Breast epithelium (tissue), 3 donors: ENCODE data around the gene PTPRN2.

ENCODE experiments used
- POLR2AphosphoS5 ChIP-seq, 3 donors: sonication (generic); formaldehyde crosslinking; IDR thresholded peaks; one replicate each; pipeline ENCODE4 v1.6.1; 2017; ENCODE audit warnings: antibody characterized with exemption in 3 of 3
- TF ChIP-seq, protein P1 (sequence below), 3 donors: fragments of 450-650 bp; IDR thresholded peaks; one replicate each; pipeline ENCODE4 v1.5.1; 2016 to 2017; ENCODE audit warnings: antibody characterized with exemption in 3 of 3, mild to moderate bottlenecking in 3 of 3, moderate library complexity in 3 of 3

DNA sequence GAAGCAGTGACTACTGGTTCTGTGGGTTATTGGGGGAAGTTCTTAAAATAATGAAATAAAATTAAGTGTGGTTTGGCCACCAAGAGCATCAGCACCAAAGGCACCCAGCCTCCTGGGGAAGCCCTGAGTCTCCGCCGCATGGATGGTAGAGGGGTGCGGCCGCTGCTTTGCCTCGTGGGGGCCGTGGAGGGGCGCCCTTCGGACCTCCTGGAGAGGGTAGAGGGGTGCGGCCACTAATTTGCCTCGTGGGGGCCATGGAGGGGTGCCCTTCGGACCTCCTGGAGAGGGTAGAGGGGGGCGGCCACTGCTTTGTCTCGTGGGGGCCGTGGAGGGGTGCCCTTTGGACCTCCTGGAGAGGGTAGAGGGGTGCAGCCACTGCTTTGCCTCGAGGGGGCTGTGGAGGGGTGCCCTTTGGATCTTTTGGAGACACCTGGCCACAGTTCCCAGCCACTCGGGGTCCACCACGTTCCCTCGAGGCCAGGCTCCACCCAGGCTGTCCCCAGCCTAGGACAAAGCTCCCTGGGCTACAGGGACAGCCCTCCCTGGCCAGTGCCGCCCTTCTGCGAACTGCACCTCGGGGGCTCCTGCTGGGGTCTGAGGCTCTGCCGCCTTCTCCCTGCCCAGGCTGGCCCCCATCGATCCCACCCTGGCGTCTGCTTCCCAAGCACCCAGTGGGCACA, 535.1 kb downstream of the PTPRN2 start:
- TF ChIP-seq POLR2AphosphoS5 (IDR thresholded peaks at IDR 0.05): no peak
- TF ChIP-seq, protein P1, sequence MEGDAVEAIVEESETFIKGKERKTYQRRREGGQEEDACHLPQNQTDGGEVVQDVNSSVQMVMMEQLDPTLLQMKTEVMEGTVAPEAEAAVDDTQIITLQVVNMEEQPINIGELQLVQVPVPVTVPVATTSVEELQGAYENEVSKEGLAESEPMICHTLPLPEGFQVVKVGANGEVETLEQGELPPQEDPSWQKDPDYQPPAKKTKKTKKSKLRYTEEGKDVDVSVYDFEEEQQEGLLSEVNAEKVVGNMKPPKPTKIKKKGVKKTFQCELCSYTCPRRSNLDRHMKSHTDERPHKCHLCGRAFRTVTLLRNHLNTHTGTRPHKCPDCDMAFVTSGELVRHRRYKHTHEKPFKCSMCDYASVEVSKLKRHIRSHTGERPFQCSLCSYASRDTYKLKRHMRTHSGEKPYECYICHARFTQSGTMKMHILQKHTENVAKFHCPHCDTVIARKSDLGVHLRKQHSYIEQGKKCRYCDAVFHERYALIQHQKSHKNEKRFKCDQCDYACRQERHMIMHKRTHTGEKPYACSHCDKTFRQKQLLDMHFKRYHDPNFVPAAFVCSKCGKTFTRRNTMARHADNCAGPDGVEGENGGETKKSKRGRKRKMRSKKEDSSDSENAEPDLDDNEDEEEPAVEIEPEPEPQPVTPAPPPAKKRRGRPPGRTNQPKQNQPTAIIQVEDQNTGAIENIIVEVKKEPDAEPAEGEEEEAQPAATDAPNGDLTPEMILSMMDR (IDR thresholded peaks at IDR 0.05): no peak
